ENCODE results near the gene OPN5.

The OPN5 gene

GRCh38 chr6:47854971-47855370 lies 73.1 kb downstream of the OPN5 start:
- Histone ChIP-seq H3K27ac (ENCODE audit: low read depth, low read length) (no peak overlapping the region), H3K79me2 (ENCODE audit: control insufficient read depth, insufficient read depth, low read length, unreplicated experiment) (no peaks in the 10 kb centered on the region)

GRCh38 chr6:47859175-47859574 lies 77.3 kb downstream of the OPN5 start:
- no peaks in the 10 kb centered on the region for H3K4me1 ChIP-seq (ENCODE audit: control insufficient read depth, insufficient read depth, low read length, unreplicated experiment)
- H3K27me3 ChIP-seq (ENCODE audit: insufficient read depth, low read length), result peaks cover 24% of the 10 kb centered on the region
- no peaks in the 10 kb centered on the region for H3K79me2 ChIP-seq (ENCODE audit: control insufficient read depth, insufficient read depth, low read length, unreplicated experiment)
- H3K36me3 ChIP-seq (ENCODE audit: insufficient read depth, low read length), result no peaks in the 10 kb centered on the region
- H3K27ac ChIP-seq (ENCODE audit: low read depth, low read length), result no peak overlapping the region
- H2AFZ ChIP-seq (ENCODE audit: low read length, unreplicated experiment), result no peak overlapping the region
- no peak overlapping the region for H3K4me3 ChIP-seq (ENCODE audit: low read depth, low read length)

More at GRCh38 chr6:47854971-47855370, 73.1 kb downstream of the OPN5 start:
- H3K4me3 ChIP-seq (ENCODE audit: low read depth, low read length), result no peak overlapping the region
- H3K36me3 ChIP-seq (ENCODE audit: insufficient read depth, low read length), result no peaks in the 10 kb centered on the region
- H3K27me3 ChIP-seq (ENCODE audit: insufficient read depth, low read length), result peaks cover 50% of the 10 kb centered on the region
- no peak overlapping the region for H2AFZ ChIP-seq (ENCODE audit: low read length, unreplicated experiment)
- H3K4me1 ChIP-seq (ENCODE audit: control insufficient read depth, insufficient read depth, low read length, unreplicated experiment), result no peaks in the 10 kb centered on the region

- Histone ChIP-seq H3K4me3 (ENCODE audit: low read depth, low read length) (no peak overlapping the region), H2AFZ (ENCODE audit: low read length, unreplicated experiment) (no peak overlapping the region), H3K27me3 (ENCODE audit: insufficient read depth, low read length) (0 out of 2 replicates have a peak, but pooled peaks cover 6% of the 10 kb centered on the region), H3K36me3 (ENCODE audit: insufficient read depth, low read length) (no peaks in the 10 kb centered on the region), H3K79me2 (ENCODE audit: control insufficient read depth, insufficient read depth, low read length, unreplicated experiment) (no peaks in the 10 kb centered on the region), H3K4me1 (ENCODE audit: control insufficient read depth, insufficient read depth, low read length, unreplicated experiment) (no peaks in the 10 kb centered on the region), H3K27ac (ENCODE audit: low read depth, low read length) (no peak overlapping the region)
Observed at GRCh38 chr6:47862731-47863130, 80.9 kb downstream of the OPN5 start.

GRCh38 chr6:47865206-47865605 lies 83.4 kb downstream of the OPN5 start:
- Histone ChIP-seq H2AFZ (ENCODE audit: low read length, unreplicated experiment) (no peak overlapping the region), H3K27me3 (ENCODE audit: insufficient read depth, low read length) (peaks cover 2% of the 10 kb centered on the region; the same call in 1 of the 2 replicates), H3K27ac (ENCODE audit: low read depth, low read length) (no peak overlapping the region), H3K36me3 (ENCODE audit: insufficient read depth, low read length) (no peaks in the 10 kb centered on the region), H3K4me3 (ENCODE audit: low read depth, low read length) (no peak overlapping the region), H3K4me1 (ENCODE audit: control insufficient read depth, insufficient read depth, low read length, unreplicated experiment) (no peaks in the 10 kb centered on the region), H3K79me2 (ENCODE audit: control insufficient read depth, insufficient read depth, low read length, unreplicated experiment) (no peaks in the 10 kb centered on the region)

- H3K36me3 ChIP-seq (ENCODE audit: insufficient read depth, low read length), result no peaks in the 10 kb centered on the region
- H2AFZ ChIP-seq (ENCODE audit: low read length, unreplicated experiment), result no peak overlapping the region
- H3K4me1 ChIP-seq (ENCODE audit: control insufficient read depth, insufficient read depth, low read length, unreplicated experiment), result no peaks in the 10 kb centered on the region
- no peaks in the 10 kb centered on the region for H3K79me2 ChIP-seq (ENCODE audit: control insufficient read depth, insufficient read depth, low read length, unreplicated experiment)
- H3K4me3 ChIP-seq (ENCODE audit: low read depth, low read length), result no peak overlapping the region
- peaks cover 32% of the 10 kb centered on the region for H3K27me3 ChIP-seq (ENCODE audit: insufficient read depth, low read length)
- no peak overlapping the region for H3K27ac ChIP-seq (ENCODE audit: low read depth, low read length)
Observed at GRCh38 chr6:47875593-47875992, 93.8 kb downstream of the OPN5 start.
